Parathyroid adenoma (tissue), 2 donors: Measurements from ENCODE around the gene BORCS6.

Experiments used
- H2AFZ ChIP-seq: fragments of 300-600 bp; sonication (generic); one replicate; pipeline ENCODE4 v1.7.0; 2017; ENCODE audit warnings: antibody characterized with exemption, mild to moderate bottlenecking
- H3K27ac ChIP-seq: fragments of 300-600 bp; sonication (generic); one replicate; pipeline ENCODE4 v1.7.0; 2017
- H3K27me3 ChIP-seq: fragments of 300-600 bp; sonication (generic); one replicate; pipeline ENCODE4 v1.7.0; 2017; ENCODE audit warnings: low read length; ENCODE audit not compliant: control insufficient read depth, insufficient read depth
- H3K36me3 ChIP-seq: fragments of 300-600 bp; sonication (generic); one replicate; pipeline ENCODE4 v1.7.0; 2017; ENCODE audit warnings: low read length; ENCODE audit not compliant: control insufficient read depth, insufficient read depth
- H3K4me1 ChIP-seq: fragments of 300-600 bp; sonication (generic); one replicate; pipeline ENCODE4 v1.7.0; 2017; ENCODE audit warnings: control low read depth
- H3K4me2 ChIP-seq: fragments of 300-600 bp; sonication (generic); one replicate; pipeline ENCODE4 v1.7.0; 2017; ENCODE audit warnings: low read length
- H3K4me3 ChIP-seq: fragments of 300-600 bp; sonication (generic); one replicate; pipeline ENCODE4 v1.7.0; 2017; ENCODE audit warnings: low read depth, low read length
- H3K79me2 ChIP-seq: fragments of 300-600 bp; sonication (generic); one replicate; pipeline ENCODE4 v1.7.0; 2017; ENCODE audit warnings: control low read depth
- H3K9ac ChIP-seq: fragments of 300-600 bp; sonication (generic); one replicate; pipeline ENCODE4 v1.7.0; 2017; ENCODE audit warnings: mild to moderate bottlenecking
- H3K9me3 ChIP-seq: fragments of 300-600 bp; sonication (generic); one replicate; pipeline ENCODE4 v1.7.0; 2017; ENCODE audit warnings: low read length; ENCODE audit not compliant: control insufficient read depth
- TF ChIP-seq, protein P1 (sequence below): fragments of 300-600 bp; sonication (generic); IDR thresholded peaks from one replicate; pipeline ENCODE4 v1.7.0; 2017; ENCODE audit warnings: antibody characterized with exemption, mild to moderate bottlenecking
- donor health status: primary hyperparathyroidism.

BORCS6 gene

DNA sequence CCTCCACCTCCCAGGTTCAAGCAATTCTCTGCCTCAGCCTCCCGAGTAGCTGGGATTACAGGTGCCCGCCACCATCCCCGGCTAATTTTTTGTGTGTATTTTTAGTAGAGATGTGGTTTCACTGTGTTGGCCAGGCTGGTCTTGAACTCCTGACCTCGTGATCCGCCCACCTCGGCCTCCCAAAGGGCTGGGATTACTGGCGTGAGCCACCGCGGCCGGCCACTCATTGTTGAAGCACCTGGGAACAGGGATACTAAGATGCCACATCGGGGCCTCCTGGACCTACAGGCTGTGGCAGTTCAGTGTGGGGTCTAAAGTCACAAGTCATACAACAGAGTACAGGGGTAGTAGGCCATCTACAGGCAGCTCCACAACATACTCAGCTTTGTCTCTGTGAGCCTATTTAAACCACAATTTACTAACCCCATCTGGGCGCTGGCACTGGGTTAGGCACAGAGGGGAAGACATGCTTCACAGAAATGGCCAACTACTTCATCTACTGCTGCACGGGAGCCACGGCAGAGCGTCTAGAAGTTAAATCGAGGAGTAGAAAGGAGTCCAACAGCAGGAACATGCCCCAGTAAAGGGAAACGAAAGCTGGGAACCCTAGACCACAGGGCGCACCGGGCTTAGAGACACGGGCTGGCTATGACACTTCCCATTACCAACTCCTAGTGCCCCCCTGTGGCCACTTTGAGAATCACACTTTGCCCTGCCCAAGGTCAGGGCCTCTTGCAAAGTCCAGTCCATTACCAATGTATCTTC is 31.5 kb downstream of the BORCS6 start:
- Histone ChIP-seq H2AFZ (no peak overlapping the region), H3K79me2 (peaks cover 37% of the 10 kb centered on the region), H3K4me2 (peak overlapping the region; percentile 50), H3K36me3 (no peaks in the 10 kb centered on the region), H3K4me3 (peak overlapping the region; percentile 42), H3K27me3 (no peaks in the 10 kb centered on the region), H3K27ac (peak overlapping the region; percentile 85), H3K9ac (no peak overlapping the region), H3K4me1 (peaks cover 28% of the 10 kb centered on the region), H3K9me3 (no peaks in the 10 kb centered on the region)
- TF ChIP-seq, protein P1, sequence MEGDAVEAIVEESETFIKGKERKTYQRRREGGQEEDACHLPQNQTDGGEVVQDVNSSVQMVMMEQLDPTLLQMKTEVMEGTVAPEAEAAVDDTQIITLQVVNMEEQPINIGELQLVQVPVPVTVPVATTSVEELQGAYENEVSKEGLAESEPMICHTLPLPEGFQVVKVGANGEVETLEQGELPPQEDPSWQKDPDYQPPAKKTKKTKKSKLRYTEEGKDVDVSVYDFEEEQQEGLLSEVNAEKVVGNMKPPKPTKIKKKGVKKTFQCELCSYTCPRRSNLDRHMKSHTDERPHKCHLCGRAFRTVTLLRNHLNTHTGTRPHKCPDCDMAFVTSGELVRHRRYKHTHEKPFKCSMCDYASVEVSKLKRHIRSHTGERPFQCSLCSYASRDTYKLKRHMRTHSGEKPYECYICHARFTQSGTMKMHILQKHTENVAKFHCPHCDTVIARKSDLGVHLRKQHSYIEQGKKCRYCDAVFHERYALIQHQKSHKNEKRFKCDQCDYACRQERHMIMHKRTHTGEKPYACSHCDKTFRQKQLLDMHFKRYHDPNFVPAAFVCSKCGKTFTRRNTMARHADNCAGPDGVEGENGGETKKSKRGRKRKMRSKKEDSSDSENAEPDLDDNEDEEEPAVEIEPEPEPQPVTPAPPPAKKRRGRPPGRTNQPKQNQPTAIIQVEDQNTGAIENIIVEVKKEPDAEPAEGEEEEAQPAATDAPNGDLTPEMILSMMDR = peak; percentile 95

DNA sequence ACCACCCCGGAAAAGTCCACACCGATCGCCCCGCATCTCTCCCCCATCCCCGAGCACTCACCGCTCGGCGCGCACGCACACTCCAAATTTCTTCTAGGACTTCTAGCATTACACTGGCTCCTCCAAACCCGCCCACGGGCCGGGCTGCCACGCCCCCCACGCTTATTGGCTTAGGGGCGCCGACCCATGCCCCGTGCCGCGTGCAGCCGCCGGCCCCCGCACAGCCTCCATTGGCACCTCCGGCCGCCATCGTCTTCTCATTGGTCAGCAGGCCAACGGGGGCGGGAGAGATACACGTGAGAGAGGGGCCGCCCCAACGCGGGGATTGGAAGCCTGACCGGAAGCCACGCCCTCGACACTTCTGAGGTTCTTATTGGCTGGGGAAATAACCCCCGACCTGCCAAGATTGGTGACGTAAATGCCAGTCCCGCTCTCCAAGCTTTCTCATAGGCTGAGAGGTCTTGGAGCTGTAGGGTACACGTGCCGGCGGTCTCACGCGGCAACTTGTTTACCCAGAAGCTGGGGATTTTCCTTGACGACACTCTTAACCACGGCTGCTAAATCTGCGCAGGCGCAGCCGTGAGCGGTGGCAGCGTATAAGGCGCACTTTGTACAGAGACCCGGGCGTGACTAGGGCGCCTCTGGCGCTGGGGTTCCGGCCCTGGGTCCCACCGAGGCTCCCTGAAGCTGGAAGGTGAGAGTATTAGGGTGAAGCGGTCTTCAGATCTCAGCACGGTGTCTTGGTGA is 33.6 kb downstream of the BORCS6 start:
- peaks cover 30% of the 10 kb centered on the region for H3K79me2 ChIP-seq
- H3K9me3 ChIP-seq = no peaks in the 10 kb centered on the region
- no peaks in the 10 kb centered on the region for H3K36me3 ChIP-seq
- TF ChIP-seq, protein P1 = peak; percentile 31
- peak overlapping the region; percentile 29 for H2AFZ ChIP-seq
- peak overlapping the region; percentile 100 for H3K27ac ChIP-seq
- H3K4me1 ChIP-seq = peaks cover 31% of the 10 kb centered on the region
- H3K27me3 ChIP-seq = no peaks in the 10 kb centered on the region
- H3K4me3 ChIP-seq = peak overlapping the region; percentile 98
- H3K4me2 ChIP-seq = peak overlapping the region; percentile 100
- peak overlapping the region; percentile 100 for H3K9ac ChIP-seq

DNA sequence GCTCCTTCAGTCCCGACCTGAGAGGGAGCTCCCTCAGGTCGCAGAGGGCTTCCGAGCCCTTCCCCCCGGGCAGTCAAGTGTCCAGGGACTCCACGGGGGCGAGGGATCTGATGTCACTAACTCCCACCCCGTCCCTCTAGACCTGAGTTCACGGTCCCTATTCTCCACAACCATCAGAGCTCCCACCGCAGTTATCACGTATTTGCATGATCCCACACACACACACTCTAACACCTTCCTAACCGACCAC is 34.1 kb downstream of the BORCS6 start:
- Histone ChIP-seq H3K9ac (peak overlapping the region; percentile 100), H3K4me2 (peak overlapping the region; percentile 100), H3K79me2 (peaks cover 28% of the 10 kb centered on the region), H3K4me1 (peaks cover 30% of the 10 kb centered on the region), H3K36me3 (no peaks in the 10 kb centered on the region), H3K27ac (peak overlapping the region; percentile 100), H2AFZ (no peak overlapping the region), H3K27me3 (no peaks in the 10 kb centered on the region), H3K9me3 (no peaks in the 10 kb centered on the region), H3K4me3 (peak overlapping the region; percentile 98)
- TF ChIP-seq, protein P1 = no peak

DNA sequence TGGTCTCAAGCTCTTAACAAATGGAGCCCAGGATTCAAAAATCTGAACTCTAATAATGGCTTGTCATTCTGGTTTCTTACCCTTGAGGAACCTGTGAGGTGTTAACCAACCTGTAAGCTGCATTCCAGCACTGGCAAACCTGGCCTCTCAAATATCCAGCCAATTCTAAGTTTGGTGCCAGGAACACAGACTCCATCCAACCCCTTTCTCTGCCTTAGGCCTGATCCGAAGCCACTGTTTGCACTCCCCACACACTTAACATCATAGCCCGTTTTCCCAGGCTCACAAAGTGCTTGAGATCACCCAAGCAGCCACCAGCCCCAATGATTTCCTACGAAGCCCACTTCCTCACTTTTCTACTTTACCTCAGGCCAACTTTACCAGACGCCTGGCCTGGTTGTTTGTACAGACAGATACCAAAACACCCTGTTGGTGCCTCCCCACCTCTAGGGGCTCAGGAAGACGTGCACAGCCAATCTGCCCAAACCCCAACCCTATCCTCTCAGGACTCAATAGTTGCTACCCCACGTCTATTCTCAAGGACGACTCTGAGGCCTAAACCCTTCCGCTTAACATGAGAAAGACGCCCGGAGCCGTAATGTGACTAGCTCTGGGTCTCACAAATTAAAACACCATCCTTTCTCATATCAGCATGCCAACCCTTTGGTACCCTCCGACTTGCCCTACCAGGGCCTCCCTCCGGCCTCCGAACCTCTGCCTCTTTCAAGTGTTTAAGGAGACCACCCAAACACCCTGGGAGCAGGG is 34.6 kb downstream of the BORCS6 start:
- H3K9me3 ChIP-seq = no peaks in the 10 kb centered on the region
- H3K9ac ChIP-seq = peak overlapping the region; percentile 100
- TF ChIP-seq, protein P1 = no peak
- no peaks in the 10 kb centered on the region for H3K27me3 ChIP-seq
- no peaks in the 10 kb centered on the region for H3K36me3 ChIP-seq
- H3K79me2 ChIP-seq = peaks cover 32% of the 10 kb centered on the region
- peaks cover 33% of the 10 kb centered on the region for H3K4me1 ChIP-seq
- no peak overlapping the region for H2AFZ ChIP-seq
- H3K4me3 ChIP-seq = peak overlapping the region; percentile 98
- H3K27ac ChIP-seq = peak overlapping the region; percentile 100
- H3K4me2 ChIP-seq = peak overlapping the region; percentile 100
